Suprapubic skin (tissue), 4 donors: ENCODE data around the gene CCNQ.

Experiments
- CTCF ChIP-seq, 2 donors: fragments of 200-600 bp in 1 of 2; fragments of 450-650 bp in 1 of 2; sonication (generic) in 1 of 2; IDR thresholded peaks; one replicate each; pipeline ENCODE4 v1.5.1; 2016 to 2019; ENCODE audit warnings: antibody characterized with exemption in 2 of 2, mild to moderate bottlenecking in 1 of 2, moderate library complexity in 1 of 2
- POLR2A ChIP-seq, 2 donors: fragments of 450-650 bp; IDR thresholded peaks; one replicate each; pipeline ENCODE4 v1.6.1; 2017; ENCODE audit warnings: antibody characterized with exemption in 2 of 2, mild to moderate bottlenecking in 2 of 2, moderate library complexity in 2 of 2
- POLR2AphosphoS5 ChIP-seq, 3 donors: sonication (generic); formaldehyde crosslinking; IDR thresholded peaks; one replicate each; pipeline ENCODE4 v1.6.1; 2017; ENCODE audit warnings: antibody characterized with exemption in 3 of 3

DNA sequence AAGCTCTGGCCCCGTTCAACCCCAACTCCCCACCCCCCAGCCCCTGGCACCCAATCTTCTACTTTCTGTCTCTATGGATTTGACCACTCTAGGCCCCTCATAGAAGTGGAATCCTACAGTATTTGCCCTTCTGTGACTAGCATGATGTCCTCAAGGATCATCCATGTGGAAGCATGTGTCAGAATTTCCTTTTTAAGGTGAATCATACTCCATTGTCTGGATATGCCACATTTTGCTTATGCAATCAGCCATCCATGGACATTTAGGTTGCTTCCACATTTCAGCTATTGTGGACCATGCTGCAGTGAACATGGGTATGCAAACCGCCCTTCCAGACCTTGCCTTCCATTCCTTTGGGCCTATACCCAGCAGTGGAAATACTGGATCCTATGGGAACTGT lies 15.5 kb downstream of the CCNQ start:
- TF ChIP-seq CTCF (IDR thresholded peaks at IDR 0.05) (no peak), POLR2AphosphoS5 (IDR thresholded peaks at IDR 0.05) (no peak), POLR2A (IDR thresholded peaks at IDR 0.05) (no peak)
